ENCODE data around the gene IMPDH1.

IMPDH1 gene

GRCh38 chr7:128391805-128392204, 18.0 kb downstream of the IMPDH1 start:
- Histone ChIP-seq H4K20me1 (ENCODE audit: insufficient read depth, low read length) (no peaks in the 10 kb centered on the region), H3K79me2 (ENCODE audit: low read length) (no peaks in the 10 kb centered on the region), H3K27me3 (replicated peaks; ENCODE audit: insufficient read depth, low read length) (peaks cover 5% of the 10 kb centered on the region), H3K4me1 (ENCODE audit: low read length) (no peaks in the 10 kb centered on the region), H3K9me2 (replicated peaks; ENCODE audit: insufficient read depth, low read length) (no peaks in the 10 kb centered on the region), H3K9ac (ENCODE audit: low read length) (no peak overlapping the region), H2AFZ (ENCODE audit: low read length) (no peak overlapping the region), H3K4me2 (ENCODE audit: low read depth, low read length) (no peak overlapping the region), H3F3A (ENCODE audit: insufficient read depth, low read length) (no peaks in the 10 kb centered on the region), H3K4me3 (ENCODE audit: low read length) (no peak overlapping the region), H3K9me3 (replicated peaks; ENCODE audit: insufficient read depth, low read length) (no peaks in the 10 kb centered on the region), H3K27ac (ENCODE audit: low read length) (no peak overlapping the region), H3K36me3 (replicated peaks; ENCODE audit: insufficient read depth, low read length) (no peaks in the 10 kb centered on the region)
- DNase-seq: no peak
- TF ChIP-seq EZH2 (optimal IDR thresholded peaks at IDR 0.05; ENCODE audit: low read depth, low read length) (no peak), EZH2phosphoT487 (IDR thresholded peaks at IDR 0.05; ENCODE audit: low read length) (no peak), CTCF (IDR thresholded peaks at IDR 0.05; ENCODE audit: low read length) (no peak)

- no peaks in the 10 kb centered on the region for H4K20me1 ChIP-seq (ENCODE audit: insufficient read depth, low read length)
- H3K9me3 ChIP-seq (replicated peaks; ENCODE audit: insufficient read depth, low read length): no peaks in the 10 kb centered on the region
- H3F3A ChIP-seq (ENCODE audit: insufficient read depth, low read length): no peaks in the 10 kb centered on the region
- H3K79me2 ChIP-seq (ENCODE audit: low read length): no peaks in the 10 kb centered on the region
- no peak for DNase-seq
- TF ChIP-seq EZH2phosphoT487 (IDR thresholded peaks at IDR 0.05; ENCODE audit: low read length) (no peak), EZH2 (optimal IDR thresholded peaks at IDR 0.05; ENCODE audit: low read depth, low read length) (no peak), CTCF (IDR thresholded peaks at IDR 0.05; ENCODE audit: low read length) (no peak)
- no peaks in the 10 kb centered on the region for H3K4me1 ChIP-seq (ENCODE audit: low read length)
- no peaks in the 10 kb centered on the region for H3K36me3 ChIP-seq (replicated peaks; ENCODE audit: insufficient read depth, low read length)
- no peaks in the 10 kb centered on the region for H3K9me2 ChIP-seq (replicated peaks; ENCODE audit: insufficient read depth, low read length)
- H3K4me2 ChIP-seq (ENCODE audit: low read depth, low read length): no peak overlapping the region
- no peak overlapping the region for H2AFZ ChIP-seq (ENCODE audit: low read length)
- H3K27me3 ChIP-seq (replicated peaks; ENCODE audit: insufficient read depth, low read length): peaks cover 5% of the 10 kb centered on the region
- no peak overlapping the region for H3K9ac ChIP-seq (ENCODE audit: low read length)
- no peak overlapping the region for H3K4me3 ChIP-seq (ENCODE audit: low read length)
- no peak overlapping the region for H3K27ac ChIP-seq (ENCODE audit: low read length)
Observed at GRCh38 chr7:128390871-128391565, 18.8 kb downstream of the IMPDH1 start.

GRCh38 chr7:128389618-128390329, 20.0 kb downstream of the IMPDH1 start:
- no peaks in the 10 kb centered on the region for H3K9me2 ChIP-seq (replicated peaks; ENCODE audit: insufficient read depth, low read length)
- H3K36me3 ChIP-seq (replicated peaks; ENCODE audit: insufficient read depth, low read length): no peaks in the 10 kb centered on the region
- H3K9ac ChIP-seq (ENCODE audit: low read length): no peak overlapping the region
- no peak overlapping the region for H3K4me3 ChIP-seq (ENCODE audit: low read length)
- H3K79me2 ChIP-seq (ENCODE audit: low read length): no peaks in the 10 kb centered on the region
- TF ChIP-seq EZH2 (optimal IDR thresholded peaks at IDR 0.05; ENCODE audit: low read depth, low read length) (no peak), EZH2phosphoT487 (IDR thresholded peaks at IDR 0.05; ENCODE audit: low read length) (no peak), CTCF (IDR thresholded peaks at IDR 0.05; ENCODE audit: low read length) (no peak)
- no peaks in the 10 kb centered on the region for H3F3A ChIP-seq (ENCODE audit: insufficient read depth, low read length)
- H3K27me3 ChIP-seq (replicated peaks; ENCODE audit: insufficient read depth, low read length): peaks cover 5% of the 10 kb centered on the region
- no peaks in the 10 kb centered on the region for H3K4me1 ChIP-seq (ENCODE audit: low read length)
- H3K9me3 ChIP-seq (replicated peaks; ENCODE audit: insufficient read depth, low read length): no peaks in the 10 kb centered on the region
- no peak for DNase-seq
- no peak overlapping the region for H3K27ac ChIP-seq (ENCODE audit: low read length)
- H3K4me2 ChIP-seq (ENCODE audit: low read depth, low read length): no peak overlapping the region
- no peak overlapping the region for H2AFZ ChIP-seq (ENCODE audit: low read length)
- H4K20me1 ChIP-seq (ENCODE audit: insufficient read depth, low read length): no peaks in the 10 kb centered on the region
